Measurements from ENCODE around the gene TRAF5. TPM values are rescaled to one million over a fixed set of nuclear protein-coding genes. Genes with fewer than 3 reads are reported as not detected.
A peak's percentile ranks its signal among the peaks of the same experiment; 100 is the strongest.

TRAF5 gene
- total and polyA plus RNA-seq, 4 donors, result 8.9 to 31.0 (median 17.2) TPM

DNA sequence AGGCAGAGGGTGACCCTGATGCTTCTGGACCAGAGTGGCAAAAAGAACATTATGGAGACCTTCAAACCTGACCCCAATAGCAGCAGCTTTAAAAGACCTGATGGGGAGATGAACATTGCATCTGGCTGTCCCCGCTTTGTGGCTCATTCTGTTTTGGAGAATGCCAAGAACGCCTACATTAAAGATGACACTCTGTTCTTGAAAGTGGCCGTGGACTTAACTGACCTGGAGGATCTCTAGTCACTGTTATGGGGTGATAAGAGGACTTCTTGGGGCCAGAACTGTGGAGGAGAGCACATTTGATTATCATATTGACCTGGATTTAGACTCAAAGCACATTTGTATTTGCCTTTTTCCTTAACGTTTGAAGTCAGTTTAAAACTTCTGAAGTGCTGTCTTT lies 45.8 kb downstream of the TRAF5 start:
- DNase-seq (ENCODE audit: low read depth in 4 of 6, low spot score in 6 of 6), result no peak
- Histone ChIP-seq H3K27me3 (ENCODE audit: control insufficient read depth, insufficient read depth, low read length) (no peaks in the 10 kb centered on the region), H3K27ac (ENCODE audit: low read depth, low read length) (no peak overlapping the region), H3K36me3 (ENCODE audit: control insufficient read depth, insufficient read depth, low read length) (peaks cover 3% of the 10 kb centered on the region), H3K4me1 (ENCODE audit: control insufficient read depth, insufficient read depth, low read length) (no peaks in the 10 kb centered on the region), H3K4me3 (ENCODE audit: low read depth, low read length) (no peak overlapping the region), H3K9me3 (ENCODE audit: control insufficient read depth, insufficient read depth, low read length) (no peaks in the 10 kb centered on the region)
- 100% methylated on average over 1 of the region's 4 CpGs for WGBS (ENCODE audit: insufficient coverage)

DNA sequence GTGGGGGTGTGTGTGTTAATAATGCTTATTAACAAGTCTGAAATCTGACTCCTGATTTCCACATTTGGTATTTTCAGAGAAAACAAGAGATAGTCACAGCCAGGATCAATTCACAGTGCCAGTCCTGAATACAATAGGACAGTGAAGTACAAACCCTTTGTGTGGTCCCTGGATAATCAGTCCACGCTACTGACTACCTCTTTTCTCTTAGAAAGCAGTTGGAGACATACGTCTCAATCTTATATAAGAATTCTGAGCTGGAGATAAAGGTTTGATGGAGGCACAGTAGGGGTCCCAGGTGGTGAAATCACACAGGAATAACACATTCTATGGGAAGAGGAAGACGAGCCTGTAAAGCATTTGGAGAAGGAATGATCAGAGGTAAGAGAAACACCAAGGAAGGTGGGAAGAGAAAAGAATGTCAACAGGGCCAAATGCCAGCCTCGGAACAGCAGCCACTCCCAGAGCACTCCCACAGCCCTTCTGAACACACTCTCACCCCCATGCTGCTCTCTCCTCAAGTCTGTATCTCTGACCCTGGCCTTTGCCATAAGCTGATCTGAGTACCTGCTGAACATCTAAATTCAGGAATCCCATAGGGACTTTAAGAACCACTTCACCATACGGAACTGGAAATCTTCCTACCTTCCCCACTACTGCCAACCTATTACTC lies 48.6 kb downstream of the TRAF5 start:
- H3K4me3 ChIP-seq (ENCODE audit: low read depth, low read length), result no peak overlapping the region
- DNase-seq (ENCODE audit: low read depth in 4 of 6, low spot score in 6 of 6), result no peak
- H3K9me3 ChIP-seq (ENCODE audit: control insufficient read depth, insufficient read depth, low read length), result no peaks in the 10 kb centered on the region
- H3K27ac ChIP-seq (ENCODE audit: low read depth, low read length), result no peak overlapping the region
- H3K27me3 ChIP-seq (ENCODE audit: control insufficient read depth, insufficient read depth, low read length), result no peaks in the 10 kb centered on the region
- WGBS (ENCODE audit: insufficient coverage), result 50% methylated on average over 2 of the region's 5 CpGs
- H3K36me3 ChIP-seq (ENCODE audit: control insufficient read depth, insufficient read depth, low read length), result peaks cover 3% of the 10 kb centered on the region
- H3K4me1 ChIP-seq (ENCODE audit: control insufficient read depth, insufficient read depth, low read length), result no peaks in the 10 kb centered on the region

DNA sequence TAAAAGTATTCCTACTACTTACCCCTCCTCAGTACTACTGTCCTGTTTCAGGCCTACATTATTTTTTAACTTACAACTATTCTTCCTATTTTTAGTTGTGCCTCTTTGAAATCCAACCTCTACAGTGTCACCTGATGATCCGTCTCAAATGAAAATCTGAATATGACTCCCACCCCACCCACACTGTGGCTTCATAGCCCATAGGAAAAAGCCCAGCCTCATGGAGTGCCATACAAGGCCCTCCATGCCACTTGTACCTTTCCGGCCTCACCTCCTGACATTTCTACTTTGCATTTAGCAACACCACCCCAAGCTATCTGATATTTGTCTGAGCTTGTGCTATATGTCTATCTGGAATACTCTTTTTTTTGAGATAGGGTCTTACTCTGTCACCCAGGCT lies 49.3 kb downstream of the TRAF5 start:
- H3K4me3 ChIP-seq (ENCODE audit: low read depth, low read length), result no peak overlapping the region
- H3K9me3 ChIP-seq (ENCODE audit: control insufficient read depth, insufficient read depth, low read length), result no peaks in the 10 kb centered on the region
- DNase-seq (ENCODE audit: low read depth in 4 of 6, low spot score in 6 of 6), result no peak
- peaks cover 3% of the 10 kb centered on the region for H3K36me3 ChIP-seq (ENCODE audit: control insufficient read depth, insufficient read depth, low read length)
- H3K27me3 ChIP-seq (ENCODE audit: control insufficient read depth, insufficient read depth, low read length), result no peaks in the 10 kb centered on the region
- WGBS (ENCODE audit: insufficient coverage), result 89% methylated on average over 1 of the region's 2 CpGs
- no peak overlapping the region for H3K27ac ChIP-seq (ENCODE audit: low read depth, low read length)
- H3K4me1 ChIP-seq (ENCODE audit: control insufficient read depth, insufficient read depth, low read length), result no peaks in the 10 kb centered on the region

DNA sequence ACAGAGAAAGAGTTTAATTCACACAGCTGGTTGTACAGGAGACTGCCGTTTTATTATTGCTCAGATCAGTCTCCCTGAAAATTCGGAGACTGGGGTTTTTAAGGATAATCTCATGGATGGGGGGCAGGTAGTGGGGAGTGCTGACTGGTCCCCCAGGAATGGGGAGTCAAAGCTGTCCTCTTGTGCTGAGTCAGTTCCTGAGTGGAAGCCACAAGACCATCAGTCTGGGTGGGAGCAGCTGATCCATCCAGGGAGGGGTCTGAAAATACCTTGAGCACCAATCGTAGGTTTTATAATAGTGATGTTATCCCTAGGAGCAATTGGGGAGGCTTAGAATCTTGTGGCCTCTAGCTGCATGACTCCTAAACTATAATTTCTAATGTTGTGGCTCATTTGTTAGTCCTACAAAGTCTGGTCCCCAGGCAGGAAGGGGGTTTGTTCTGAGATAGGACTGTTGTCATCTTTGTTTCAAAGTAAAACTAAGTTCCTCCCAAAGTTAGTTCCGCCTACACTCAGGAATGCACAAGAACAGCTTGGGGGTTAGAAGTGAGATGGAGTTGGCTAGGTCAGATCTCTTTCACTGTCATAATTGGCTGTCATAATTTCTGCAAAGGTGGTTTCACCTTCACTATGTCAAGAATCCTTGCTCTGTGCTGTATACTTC lies 50.3 kb downstream of the TRAF5 start:
- H3K4me3 ChIP-seq (ENCODE audit: low read depth, low read length), result no peak overlapping the region
- H3K36me3 ChIP-seq (ENCODE audit: control insufficient read depth, insufficient read depth, low read length), result peaks cover 3% of the 10 kb centered on the region
- no peak for DNase-seq (ENCODE audit: low read depth in 4 of 6, low spot score in 6 of 6)
- H3K27ac ChIP-seq (ENCODE audit: low read depth, low read length), result no peak overlapping the region
- WGBS (ENCODE audit: insufficient coverage), result 91% methylated on average over 2 of the region's 4 CpGs
- no peaks in the 10 kb centered on the region for H3K4me1 ChIP-seq (ENCODE audit: control insufficient read depth, insufficient read depth, low read length)
- no peaks in the 10 kb centered on the region for H3K27me3 ChIP-seq (ENCODE audit: control insufficient read depth, insufficient read depth, low read length)
- no peaks in the 10 kb centered on the region for H3K9me3 ChIP-seq (ENCODE audit: control insufficient read depth, insufficient read depth, low read length)

DNA sequence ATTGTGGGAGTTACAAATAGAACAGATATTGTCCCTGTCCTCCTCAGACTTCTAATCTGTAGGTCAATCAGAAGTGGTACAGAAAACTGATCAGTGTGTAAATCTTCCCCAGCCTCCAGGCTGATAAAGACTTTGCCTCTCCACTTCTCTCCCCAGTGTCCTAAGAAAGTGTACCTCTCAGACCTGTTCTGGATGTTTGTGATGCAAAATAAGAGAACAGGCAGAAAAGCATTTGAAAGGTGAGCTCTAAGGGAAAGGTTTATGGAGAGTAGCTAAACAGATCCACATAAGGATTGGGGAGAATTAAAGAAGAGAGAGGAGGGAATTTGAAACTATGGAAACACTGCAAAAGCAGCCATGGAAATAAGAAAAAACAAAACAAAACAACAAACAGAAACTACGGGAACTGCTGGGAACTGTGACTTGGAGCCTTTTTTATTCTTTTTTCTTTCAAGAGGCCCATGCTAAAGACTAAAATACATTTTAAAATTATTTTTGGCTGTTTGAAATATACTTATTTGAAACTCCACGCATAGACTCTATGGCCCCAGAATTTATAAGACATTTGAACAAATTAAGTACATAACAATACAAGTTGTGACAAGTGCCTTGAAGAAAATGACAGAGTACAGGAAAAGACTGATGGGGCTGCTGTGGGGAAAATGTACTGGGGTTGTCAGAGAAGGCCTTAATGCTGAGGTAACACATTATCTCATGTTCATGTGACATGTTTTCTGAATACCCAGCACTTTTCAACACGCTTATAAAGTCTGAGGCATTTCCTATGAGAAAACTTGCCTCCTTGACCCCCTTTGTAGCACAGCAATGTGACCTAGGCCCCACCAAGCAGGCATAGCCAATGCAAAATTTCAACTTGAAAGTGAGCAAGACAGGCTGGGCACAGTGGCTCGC lies 51.2 kb downstream of the TRAF5 start:
- DNase-seq (ENCODE audit: low read depth in 4 of 6, low spot score in 6 of 6), result no peak

DNA sequence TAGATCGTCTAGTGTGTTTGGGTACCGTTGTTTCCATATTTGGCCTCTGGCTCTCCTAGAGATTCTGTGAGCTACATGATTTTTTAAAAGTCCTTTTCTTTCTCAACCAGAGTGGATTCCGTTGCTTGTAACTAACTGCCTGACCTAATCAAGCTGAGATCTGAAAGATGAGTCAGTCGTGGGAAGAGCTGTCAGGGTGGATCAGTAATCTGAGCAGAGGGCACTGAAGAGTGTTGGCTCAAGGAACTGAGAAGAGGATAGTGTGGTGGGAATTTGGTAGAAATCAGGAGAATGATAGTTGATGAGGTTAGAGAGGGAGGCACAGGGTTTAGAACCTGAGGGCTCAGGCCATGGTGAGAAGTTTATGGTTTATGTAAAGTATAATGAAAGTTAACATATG lies 52.2 kb downstream of the TRAF5 start:
- Histone ChIP-seq H3K4me1 (ENCODE audit: control insufficient read depth, insufficient read depth, low read length) (peaks cover 4% of the 10 kb centered on the region), H3K36me3 (ENCODE audit: control insufficient read depth, insufficient read depth, low read length) (peaks cover 3% of the 10 kb centered on the region), H3K4me3 (ENCODE audit: low read depth, low read length) (no peak overlapping the region), H3K27ac (ENCODE audit: low read depth, low read length) (no peak overlapping the region), H3K9me3 (ENCODE audit: control insufficient read depth, insufficient read depth, low read length) (no peaks in the 10 kb centered on the region), H3K27me3 (ENCODE audit: control insufficient read depth, insufficient read depth, low read length) (no peaks in the 10 kb centered on the region)
- no peak for DNase-seq (ENCODE audit: low read depth in 4 of 6, low spot score in 6 of 6)
- 75% methylated on average over 1 of the region's 4 CpGs for WGBS (ENCODE audit: insufficient coverage)

More for the DNA sequence above, 51.2 kb downstream of the TRAF5 start:
- peaks cover 3% of the 10 kb centered on the region for H3K36me3 ChIP-seq (ENCODE audit: control insufficient read depth, insufficient read depth, low read length)
- 87% methylated on average over 2 of the region's 4 CpGs for WGBS (ENCODE audit: insufficient coverage)
- H3K9me3 ChIP-seq (ENCODE audit: control insufficient read depth, insufficient read depth, low read length), result no peaks in the 10 kb centered on the region
- H3K27me3 ChIP-seq (ENCODE audit: control insufficient read depth, insufficient read depth, low read length), result no peaks in the 10 kb centered on the region
- H3K4me1 ChIP-seq (ENCODE audit: control insufficient read depth, insufficient read depth, low read length), result peaks cover under 1% of the 10 kb centered on the region
- no peak overlapping the region for H3K27ac ChIP-seq (ENCODE audit: low read depth, low read length)
- no peak overlapping the region for H3K4me3 ChIP-seq (ENCODE audit: low read depth, low read length)

DNA sequence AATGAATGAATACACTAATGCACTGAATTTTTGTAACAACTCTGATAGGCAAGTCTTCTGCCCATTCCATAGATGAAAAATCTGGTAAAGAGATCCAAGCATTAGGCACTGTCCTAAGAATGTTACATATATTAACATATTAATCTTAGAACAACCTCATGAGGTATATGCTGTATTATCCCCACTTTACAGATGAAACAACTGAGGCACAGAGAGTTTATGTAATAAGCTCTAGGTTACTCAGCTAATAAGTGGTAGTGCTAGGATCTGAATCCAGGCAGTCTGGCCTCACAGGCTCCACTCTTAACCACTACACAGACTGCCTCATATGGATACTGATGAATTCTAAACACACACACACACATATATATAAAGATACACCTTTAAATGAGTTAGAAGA lies 52.8 kb downstream of the TRAF5 start:
- Histone ChIP-seq H3K27me3 (ENCODE audit: control insufficient read depth, insufficient read depth, low read length) (no peaks in the 10 kb centered on the region), H3K27ac (ENCODE audit: low read depth, low read length) (no peak overlapping the region), H3K36me3 (ENCODE audit: control insufficient read depth, insufficient read depth, low read length) (peaks cover 3% of the 10 kb centered on the region), H3K4me3 (ENCODE audit: low read depth, low read length) (no peak overlapping the region), H3K9me3 (ENCODE audit: control insufficient read depth, insufficient read depth, low read length) (no peaks in the 10 kb centered on the region), H3K4me1 (ENCODE audit: control insufficient read depth, insufficient read depth, low read length) (peaks cover 4% of the 10 kb centered on the region)
- no peak for DNase-seq (ENCODE audit: low read depth in 4 of 6, low spot score in 6 of 6)

DNA sequence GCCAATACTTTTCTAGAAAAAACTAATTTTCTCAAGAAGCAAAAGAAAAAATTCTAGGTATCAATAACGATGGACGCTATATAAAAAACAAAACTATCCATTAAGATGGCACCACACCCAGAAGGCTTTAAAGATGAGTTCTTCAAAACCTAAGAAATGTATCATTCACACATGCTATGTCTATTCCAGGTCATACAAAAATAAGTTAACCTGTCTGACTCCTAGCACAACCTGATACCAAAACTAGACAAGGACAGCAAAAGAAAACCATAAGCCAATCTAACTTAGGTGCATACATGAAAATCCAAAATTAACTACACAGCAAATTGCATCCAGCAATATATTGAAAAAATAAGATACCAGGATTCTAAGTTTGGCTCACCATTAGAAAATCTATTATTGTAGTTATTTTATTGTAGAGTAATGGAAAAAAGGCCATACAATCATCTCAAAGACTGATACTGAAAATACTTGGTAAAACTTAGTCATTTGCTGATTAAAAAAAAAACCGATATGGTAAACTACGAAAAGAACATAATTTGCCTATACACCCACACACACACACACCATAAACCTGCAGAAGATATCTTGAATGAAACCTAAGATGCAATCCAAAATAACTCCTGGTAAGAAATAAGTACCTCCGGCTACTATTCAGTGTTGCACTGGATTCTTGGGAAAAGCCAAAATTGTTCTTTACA lies 55.0 kb downstream of the TRAF5 start:
- DNase-seq (ENCODE audit: low read depth in 4 of 6, low spot score in 6 of 6), result peak in 1 of 6 donors; percentile 1
- no peaks in the 10 kb centered on the region for H3K36me3 ChIP-seq (ENCODE audit: control insufficient read depth, insufficient read depth, low read length)
- no peak overlapping the region for H3K27ac ChIP-seq (ENCODE audit: low read depth, low read length)
- no peaks in the 10 kb centered on the region for H3K9me3 ChIP-seq (ENCODE audit: control insufficient read depth, insufficient read depth, low read length)
- no peaks in the 10 kb centered on the region for H3K27me3 ChIP-seq (ENCODE audit: control insufficient read depth, insufficient read depth, low read length)
- H3K4me3 ChIP-seq (ENCODE audit: low read depth, low read length), result peak overlapping the region; percentile 89
- peaks cover 4% of the 10 kb centered on the region for H3K4me1 ChIP-seq (ENCODE audit: control insufficient read depth, insufficient read depth, low read length)
- WGBS (ENCODE audit: insufficient coverage), result 92% methylated on average over 2 of the region's 5 CpGs

DNA sequence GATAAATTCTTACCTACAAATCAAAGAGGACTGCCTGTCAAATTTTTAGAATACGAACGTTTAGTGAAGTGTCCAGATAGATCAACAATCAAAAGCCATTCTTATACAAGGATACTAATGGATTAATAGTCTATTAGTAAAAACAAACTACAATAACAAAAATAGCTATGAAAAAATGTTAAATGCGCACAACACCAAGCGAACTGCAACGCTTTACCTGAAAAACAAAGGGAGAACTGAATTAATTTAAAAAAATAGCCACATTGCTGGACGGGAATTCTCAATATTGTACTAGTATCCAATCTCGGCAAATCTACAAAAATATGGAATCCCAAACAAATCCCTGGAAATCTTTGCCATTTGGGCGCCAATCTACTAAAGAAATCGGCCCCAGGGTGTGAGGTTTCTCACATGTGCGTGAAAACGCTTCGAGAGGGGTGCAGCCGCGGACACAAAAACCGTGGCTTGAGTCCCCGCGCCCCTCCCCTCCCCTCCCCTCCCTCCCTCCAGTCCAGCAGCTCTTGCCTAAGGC lies 55.6 kb downstream of the TRAF5 start:
- Histone ChIP-seq H3K4me1 (ENCODE audit: control insufficient read depth, insufficient read depth, low read length) (peaks cover 4% of the 10 kb centered on the region), H3K27me3 (ENCODE audit: control insufficient read depth, insufficient read depth, low read length) (no peaks in the 10 kb centered on the region), H3K36me3 (ENCODE audit: control insufficient read depth, insufficient read depth, low read length) (no peaks in the 10 kb centered on the region), H3K9me3 (ENCODE audit: control insufficient read depth, insufficient read depth, low read length) (no peaks in the 10 kb centered on the region), H3K27ac (ENCODE audit: low read depth, low read length) (peak overlapping the region; percentile 78), H3K4me3 (ENCODE audit: low read depth, low read length) (peak overlapping the region; percentile 89)
- 0% methylated on average over 6 of the region's 17 CpGs for WGBS (ENCODE audit: insufficient coverage)
- peak in 2 of 6 donors; percentile 7 to 43 for DNase-seq (ENCODE audit: low read depth in 4 of 6, low spot score in 6 of 6)
